ENCODE data around the gene FYB1.

The FYB1 gene

GRCh38 chr5:39116344-39117170 is 102.8 kb downstream of the FYB1 start:
- DNase-seq, result no peak

GRCh38 chr5:39115644-39116343 is 103.6 kb downstream of the FYB1 start:
- DNase-seq, result no peak

GRCh38 chr5:39114155-39114554 is 105.2 kb downstream of the FYB1 start:
- no peak for DNase-seq

GRCh38 chr5:39113354-39113953 is 105.9 kb downstream of the FYB1 start:
- DNase-seq, result no peak

GRCh38 chr5:39109606-39110005 is 109.8 kb downstream of the FYB1 start:
- no peak for DNase-seq

DNA sequence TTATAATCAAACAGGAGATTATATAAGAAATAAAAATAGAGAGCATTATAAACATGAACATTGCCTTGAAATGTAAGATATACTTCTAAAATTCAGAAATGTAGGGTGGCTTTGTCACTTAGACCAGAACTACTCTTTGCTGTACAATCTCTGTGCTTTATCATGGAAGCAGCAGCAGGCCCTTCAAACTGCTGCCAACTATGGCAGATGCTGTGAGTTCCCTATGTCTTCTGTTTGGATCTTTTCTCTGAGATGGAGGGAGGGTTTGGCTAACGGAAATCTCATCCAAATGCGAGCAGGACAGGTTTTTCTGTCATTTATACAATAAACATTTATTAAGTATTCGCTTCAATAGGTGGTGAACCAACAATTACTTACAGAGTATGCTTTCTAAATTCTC is 110.4 kb downstream of the FYB1 start:
- no peak for DNase-seq

DNA sequence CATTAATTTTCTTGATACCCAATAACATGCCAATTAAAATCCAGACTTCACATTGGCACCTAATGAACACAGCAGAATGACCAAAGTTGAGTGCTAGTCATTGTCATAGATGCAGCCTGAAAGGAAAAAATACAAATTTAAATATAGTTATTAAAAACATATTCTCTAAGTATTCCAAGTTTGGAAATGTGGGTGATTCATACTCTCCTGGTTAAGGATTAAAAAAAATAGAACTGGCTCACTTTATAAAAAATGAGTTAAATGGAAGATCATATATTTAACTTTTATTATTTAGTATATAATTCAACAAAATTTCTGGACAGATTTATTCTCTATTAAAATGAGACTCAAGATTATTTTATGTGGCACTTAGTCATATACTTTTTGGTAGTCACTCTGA is 112.0 kb downstream of the FYB1 start:
- DNase-seq, result peak; percentile 14

DNA sequence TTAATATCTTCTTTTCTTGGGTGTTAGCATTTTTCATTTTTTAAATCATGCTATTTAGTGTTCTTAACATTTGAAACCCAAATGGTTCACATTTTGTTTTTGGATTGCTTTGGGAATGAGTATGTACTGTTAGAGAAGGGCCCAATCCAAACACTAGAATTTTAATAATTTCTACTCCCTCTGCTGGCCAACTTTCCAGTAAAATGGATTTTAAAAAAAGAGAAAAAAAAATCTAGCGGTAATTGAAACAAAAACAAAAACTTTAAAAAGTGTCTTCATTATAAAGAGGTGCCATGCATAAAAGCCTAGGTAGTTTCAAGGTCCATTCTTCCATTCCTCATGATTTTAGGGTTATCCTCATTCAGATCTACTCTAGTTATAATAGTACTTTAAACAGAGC is 113.0 kb downstream of the FYB1 start:
- DNase-seq, result peak; percentile 44

GRCh38 chr5:39104221-39104620 is 115.1 kb downstream of the FYB1 start:
- DNase-seq, result no peak

GRCh38 chr5:39102684-39103155 is 116.6 kb downstream of the FYB1 start:
- peak; percentile 62 for DNase-seq

DNA sequence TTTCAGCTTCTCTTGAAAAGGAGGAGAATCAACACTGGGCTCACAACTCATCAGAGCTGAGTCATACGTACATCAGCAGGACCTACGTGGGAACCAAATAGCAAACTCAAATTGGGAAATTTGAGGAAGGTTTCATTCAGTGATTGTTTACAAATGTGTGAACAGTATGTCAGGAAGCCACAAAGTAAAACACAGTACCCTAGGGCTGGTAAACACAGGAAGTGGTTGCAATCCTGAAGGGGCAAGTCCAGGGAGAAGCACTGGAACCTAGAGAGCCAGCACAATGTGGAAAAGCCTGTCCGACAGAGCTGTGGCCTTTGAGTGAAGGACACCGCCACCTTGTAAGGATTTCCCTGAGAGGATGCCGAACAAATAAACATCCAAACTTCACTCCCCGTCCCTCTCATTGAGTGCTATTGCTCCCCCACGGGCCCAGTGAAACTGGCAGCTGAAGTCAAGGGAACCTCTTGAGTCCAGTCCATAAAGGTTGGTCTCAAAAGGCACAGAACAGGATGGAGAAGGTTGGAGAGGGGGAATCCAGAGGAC is 118.4 kb downstream of the FYB1 start:
- DNase-seq, result peak; percentile 99

DNA sequence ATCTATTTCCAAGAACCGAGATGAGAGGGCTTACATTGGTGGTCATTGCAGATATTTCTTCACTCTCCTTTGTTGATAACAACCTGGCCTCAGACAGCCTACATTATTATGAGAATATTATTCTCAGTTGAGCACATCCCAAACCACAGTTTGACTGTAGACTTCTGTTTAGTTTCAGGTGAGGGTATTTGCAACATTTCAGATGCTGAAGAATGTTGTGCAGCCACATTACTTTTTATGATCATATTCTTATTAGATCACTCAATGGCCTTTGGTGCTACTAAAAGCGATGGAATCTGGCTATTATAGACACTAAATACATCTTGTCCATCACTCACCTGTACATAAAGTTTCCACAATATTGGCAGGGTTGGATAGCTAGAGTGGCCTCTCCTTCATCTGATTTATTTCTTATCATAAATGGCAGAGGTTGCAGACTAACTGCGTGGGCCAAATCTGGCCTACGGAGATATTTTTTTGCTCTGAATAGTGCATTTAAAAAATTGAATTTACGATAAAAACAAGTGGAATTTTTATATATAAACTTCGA is 119.0 kb downstream of the FYB1 start:
- DNase-seq, result no peak

- DNase-seq, result no peak
These were observed 119.5 kb downstream of the FYB1 start for GRCh38 chr5:39099831-39100230.

DNA sequence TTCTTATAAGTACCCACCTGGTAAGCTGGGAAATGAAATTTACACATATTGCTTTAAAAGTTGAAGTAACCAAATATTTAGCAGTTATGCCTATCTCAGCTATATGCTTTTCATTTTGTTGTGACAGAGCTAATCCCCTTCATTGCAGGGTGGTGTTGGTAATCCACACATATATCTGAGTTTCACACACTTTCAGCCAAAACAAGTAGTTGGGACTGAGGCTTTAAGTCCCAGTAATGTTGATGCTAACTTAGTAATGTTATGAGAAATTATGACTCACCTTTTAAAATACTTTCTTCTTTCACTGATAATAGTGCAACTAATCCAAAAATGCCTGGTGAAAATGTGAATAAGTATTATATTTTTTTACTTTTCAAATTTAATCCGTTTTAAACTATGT is 126.0 kb downstream of the FYB1 start:
- DNase-seq, result peak; percentile 76

GRCh38 chr5:39092581-39093351 is 126.6 kb downstream of the FYB1 start:
- DNase-seq, result peak; percentile 65

- DNase-seq, result no peak
These were observed 127.3 kb downstream of the FYB1 start for GRCh38 chr5:39091940-39092580.

- DNase-seq, result no peak
These were observed 135.4 kb downstream of the FYB1 start for GRCh38 chr5:39083968-39084367.

- DNase-seq, result no peak
These were observed 136.4 kb downstream of the FYB1 start for GRCh38 chr5:39082995-39083394.

DNA sequence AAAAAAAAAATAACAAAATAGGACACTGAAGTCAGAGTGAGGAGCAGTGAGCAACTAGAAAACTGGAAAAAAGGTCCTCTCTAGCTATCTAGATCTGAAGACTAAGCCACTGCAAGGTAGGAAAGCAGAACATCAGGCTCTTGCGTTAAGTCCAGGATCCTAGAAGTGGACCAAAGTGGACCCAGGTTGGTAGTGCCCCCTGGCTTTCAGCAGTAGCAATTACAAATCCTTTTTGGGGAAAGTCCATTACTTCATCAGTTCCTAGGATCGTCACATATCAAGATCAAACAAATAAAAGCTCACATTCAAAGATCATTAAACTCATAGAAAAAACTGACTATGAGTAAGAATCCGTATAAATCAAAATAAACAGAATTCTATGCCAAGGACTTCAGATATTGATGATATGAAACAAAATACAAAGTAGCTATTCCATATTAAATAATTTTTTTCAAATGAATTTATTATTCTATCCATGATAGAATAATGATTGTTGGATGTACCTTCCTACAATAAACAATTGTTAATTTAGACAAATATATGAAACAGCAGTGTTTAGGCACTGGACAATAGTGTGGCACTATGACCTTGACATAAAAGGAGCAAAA is 138.7 kb downstream of the FYB1 start:
- peak; percentile 76 for DNase-seq

DNA sequence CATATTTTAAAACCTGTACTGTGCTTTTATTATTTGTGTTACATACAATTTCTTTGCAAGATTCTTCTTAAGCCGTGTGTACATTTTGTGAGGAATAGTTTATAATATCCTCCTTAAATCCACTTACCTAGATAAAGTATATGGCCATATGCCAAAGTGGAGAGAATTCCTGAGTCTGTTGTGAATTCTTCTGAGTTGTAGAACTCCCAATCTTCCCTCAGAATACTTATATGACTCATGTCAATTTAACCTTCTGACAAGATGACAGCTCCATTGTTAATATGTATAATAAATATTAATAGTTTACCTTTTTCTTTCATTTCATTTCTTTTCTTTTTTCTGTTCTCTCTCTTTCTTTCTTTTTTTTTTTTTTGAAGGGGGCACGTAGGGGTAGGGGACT is 139.2 kb downstream of the FYB1 start:
- DNase-seq, result no peak

DNA sequence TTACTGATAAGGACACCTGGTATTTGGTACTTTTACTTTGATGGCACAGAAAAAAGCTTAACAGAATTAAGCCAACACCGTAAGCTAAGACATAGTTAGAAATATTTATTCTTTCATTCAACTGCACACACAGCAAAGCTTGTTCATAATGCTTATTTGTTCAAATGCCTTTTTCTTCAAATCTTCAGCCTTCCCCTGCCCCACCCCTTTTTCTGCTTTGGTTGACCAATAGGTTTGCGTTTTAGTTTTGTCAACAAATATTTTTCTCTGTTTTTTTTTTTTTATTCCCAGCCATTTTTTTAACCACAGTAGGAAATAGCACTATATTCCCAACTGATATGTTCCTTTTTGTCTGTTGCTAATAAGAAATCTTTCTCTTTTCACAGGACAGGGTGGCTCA is 140.2 kb downstream of the FYB1 start:
- no peak for DNase-seq
